ENCODE results near the gene SKIL. TPM values are rescaled to one million over a fixed set of nuclear protein-coding genes. Genes with fewer than 3 reads are reported as not detected.

Gene SKIL
- total and polyA plus RNA-seq, 7 donors, result 6.0 to 52.6 (median 24.8) TPM

GRCh38 chr3:170344971-170345370, 12.5 kb upstream of the SKIL start:
- H3K27ac ChIP-seq, result no peak overlapping the region
- intact Hi-C loops (cut with DNase I), result no loop called here
- H3K4me1 ChIP-seq, result no peaks in the 10 kb centered on the region
- H3K27me3 ChIP-seq, result no peaks in the 10 kb centered on the region
- no peaks in the 10 kb centered on the region for H3K9me3 ChIP-seq
- 79 to 95% methylated on average over 4 of the region's 4 CpGs for WGBS, 2 donors
- TF ChIP-seq POLR2AphosphoS5 (IDR thresholded peaks at IDR 0.05) (no peak), CTCF (IDR thresholded peaks at IDR 0.05) (no peak), EP300 (IDR thresholded peaks at IDR 0.05) (no peak)
- no peak overlapping the region for H3K4me3 ChIP-seq
- H3K36me3 ChIP-seq, result no peaks in the 10 kb centered on the region
- no peak for DNase-seq

GRCh38 chr3:170346481-170347392, 10.8 kb upstream of the SKIL start:
- DNase-seq, result no peak
- WGBS, 2 donors, result 93 to 95% methylated on average over 12 of the region's 12 CpGs
- Histone ChIP-seq H3K9me3 (no peaks in the 10 kb centered on the region), H3K27me3 (no peaks in the 10 kb centered on the region), H3K4me1 (no peaks in the 10 kb centered on the region), H3K4me3 (no peak overlapping the region), H3K36me3 (no peaks in the 10 kb centered on the region), H3K27ac (no peak overlapping the region)
- intact Hi-C loops (cut with DNase I), result no loop called here
- TF ChIP-seq CTCF (IDR thresholded peaks at IDR 0.05) (no peak), POLR2AphosphoS5 (IDR thresholded peaks at IDR 0.05) (no peak), EP300 (IDR thresholded peaks at IDR 0.05) (no peak), POLR2A (IDR thresholded peaks at IDR 0.05) (no peak)

GRCh38 chr3:170350515-170351413, 6.8 kb upstream of the SKIL start:
- no peak for TF ChIP-seq POLR2A (IDR thresholded peaks at IDR 0.05)
- no peak for TF ChIP-seq POLR2AphosphoS5 (IDR thresholded peaks at IDR 0.05)
- no peak for TF ChIP-seq CTCF (IDR thresholded peaks at IDR 0.05)
- TF ChIP-seq EP300 (IDR thresholded peaks at IDR 0.05), result no peak
- no peaks in the 10 kb centered on the region for H3K36me3 ChIP-seq
- no peak overlapping the region for H3K4me3 ChIP-seq
- 41 to 52% methylated on average over 8 of the region's 8 CpGs for WGBS, 2 donors
- intact Hi-C loops (cut with DNase I), result no loop called here
- no peak for DNase-seq
- H3K27me3 ChIP-seq, result no peaks in the 10 kb centered on the region
- no peaks in the 10 kb centered on the region for H3K9me3 ChIP-seq
- H3K4me1 ChIP-seq, result peaks cover 0 to 6% (median 3%) of the 10 kb centered on the region in 4 donors
- no peak overlapping the region for H3K27ac ChIP-seq

- intact Hi-C loops (cut with DNase I), result no loop called here
- Histone ChIP-seq H3K27me3 (no peaks in the 10 kb centered on the region), H3K4me1 (peaks cover 0 to 13% (median 5%) of the 10 kb centered on the region in 4 donors), H3K27ac (no peak overlapping the region), H3K9me3 (no peaks in the 10 kb centered on the region), H3K36me3 (no peaks in the 10 kb centered on the region), H3K4me3 (no peak overlapping the region)
- TF ChIP-seq EP300 (IDR thresholded peaks at IDR 0.05), result no peak
- no peak for TF ChIP-seq CTCF (IDR thresholded peaks at IDR 0.05)
- no peak for TF ChIP-seq POLR2A (IDR thresholded peaks at IDR 0.05)
- TF ChIP-seq POLR2AphosphoS5 (IDR thresholded peaks at IDR 0.05), result no peak
- 53 to 81% methylated on average over 7 of the region's 7 CpGs for WGBS, 2 donors
- DNase-seq, result no peak
Measured at GRCh38 chr3:170352936-170353335, 4.6 kb upstream of the SKIL start.

Data from sigmoid colon (tissue), 7 donors.